GM19025 (cell line): ENCODE data around the gene PPFIBP1.
"Not testable (repeated sequence)": the region's sequence is repeated elsewhere in the genome, so short reads cannot be mapped to it uniquely, and the experiment has no call there.

Experiments used
- ATAC-seq: cut with Tn5 transposase; IDR thresholded peaks from one replicate; pipeline ENCODE4 v1.9.1; 2021; ENCODE audit warnings: mild to moderate bottlenecking, low read depth, moderate library complexity; ENCODE audit not compliant: unreplicated experiment

Gene PPFIBP1

GRCh38 chr12:27734321-27734720 is 210.3 kb downstream of the PPFIBP1 start:
- ATAC-seq = not testable (repeated sequence)

GRCh38 chr12:27743601-27744000 is 219.6 kb downstream of the PPFIBP1 start:
- ATAC-seq = no peak
